Muscle layer of duodenum (tissue), 2 donors: ENCODE results near the gene MYPOP.

Experiments used
- H3K27ac ChIP-seq: one replicate; pipeline ENCODE4 v1.7.0; 2013; ENCODE audit warnings: mild to moderate bottlenecking, low read length
- H3K27me3 ChIP-seq: one replicate; pipeline ENCODE4 v1.7.0; 2013; ENCODE audit warnings: low read depth, mild to moderate bottlenecking, control low read depth, low read length
- H3K36me3 ChIP-seq, 2 donors: one replicate each; pipeline ENCODE4 v1.7.0; 2013; ENCODE audit warnings: low read length in 2 of 2, control low read depth in 1 of 2, mild to moderate bottlenecking in 1 of 2; ENCODE audit not compliant: insufficient read depth in 2 of 2, control insufficient read depth in 1 of 2
- H3K4me1 ChIP-seq, 2 donors: one replicate each; pipeline ENCODE4 v1.7.0; 2013; ENCODE audit warnings: low read length in 2 of 2, mild to moderate bottlenecking in 2 of 2, control low read depth in 1 of 2, moderate library complexity in 1 of 2; ENCODE audit not compliant: insufficient read depth in 2 of 2, control insufficient read depth in 1 of 2
- H3K4me3 ChIP-seq, 2 donors: one replicate each; pipeline ENCODE4 v1.7.0; 2013; ENCODE audit warnings: low read length in 2 of 2, low read depth in 1 of 2, mild to moderate bottlenecking in 1 of 2
- H3K9me3 ChIP-seq, 2 donors: one replicate each; pipeline ENCODE4 v1.7.0; 2013; ENCODE audit warnings: low read length in 2 of 2, control low read depth in 1 of 2, mild to moderate bottlenecking in 1 of 2; ENCODE audit not compliant: control insufficient read depth in 1 of 2
- donor health status: healthy.

The MYPOP gene, protein sequence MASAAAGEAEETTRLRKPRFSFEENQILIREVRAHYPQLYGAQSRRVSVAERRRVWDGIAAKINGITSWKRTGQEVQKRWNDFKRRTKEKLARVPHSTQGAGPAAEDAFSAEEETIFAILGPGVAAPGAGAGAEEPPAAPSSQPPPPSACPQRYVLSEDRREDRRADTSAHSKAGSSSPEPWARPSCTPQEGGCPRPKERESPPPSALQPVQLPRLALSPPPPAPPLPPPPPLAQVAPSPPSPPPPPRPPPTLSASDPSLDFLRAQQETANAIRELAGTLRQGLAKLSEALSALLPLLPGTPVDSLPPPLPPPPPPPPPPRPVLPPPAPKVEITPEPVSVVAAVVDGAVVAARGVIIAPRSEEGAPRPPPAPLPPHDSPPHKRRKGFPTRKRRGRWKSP

DNA sequence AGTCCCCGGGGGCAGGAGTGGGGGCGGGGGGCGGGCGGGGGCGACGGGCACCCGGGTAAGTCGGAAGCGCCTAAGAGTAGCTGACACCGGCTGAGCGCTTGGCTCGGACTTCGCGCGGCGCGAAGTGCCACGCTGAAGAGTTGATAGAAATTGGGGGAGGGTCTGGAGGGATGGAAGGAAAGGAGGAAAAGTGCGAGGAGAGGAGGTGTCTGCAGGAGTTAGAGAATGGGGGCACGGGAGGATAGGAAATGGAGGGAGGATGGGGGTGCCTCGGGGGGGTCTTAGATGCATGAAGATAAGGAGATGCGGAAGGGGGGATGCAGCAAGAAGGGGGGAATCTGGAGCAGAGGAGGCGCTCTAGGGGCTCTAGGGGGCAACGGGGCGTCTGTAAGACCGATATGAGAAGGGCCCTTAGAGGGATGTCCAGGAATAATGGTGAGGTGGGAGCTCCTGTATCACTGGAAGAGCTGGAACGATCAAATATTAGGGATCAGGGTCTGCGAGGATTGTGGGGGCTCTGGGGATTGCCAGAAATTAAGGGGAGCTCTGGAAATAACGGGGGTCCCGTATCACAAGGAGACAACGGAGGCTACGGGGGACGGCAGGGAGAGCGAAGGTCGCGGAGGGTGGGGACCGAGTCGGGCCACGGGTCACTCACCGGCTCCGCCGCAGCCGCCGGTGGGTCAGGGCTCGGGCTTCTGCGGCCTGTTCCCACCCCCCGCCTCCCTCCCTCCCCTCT lies at the start of gene MYPOP:
Gene MYPOP, minus strand, starts transcription at position 702 of the 739 bp plus-strand sequence. CDS start 840 bp downstream, outside the sequence.
- no peaks in the 10 kb centered on the region for H3K9me3 ChIP-seq
- H3K27me3 ChIP-seq = no peaks in the 10 kb centered on the region
- H3K36me3 ChIP-seq = peaks cover 4 to 18% of the 10 kb centered on the region in 2 donors
- H3K4me3 ChIP-seq = peak within 1 kb of the TSS; percentile 80 to 94
- H3K4me1 ChIP-seq = peaks cover 0 to 25% of the 10 kb centered on the region in 2 donors
- H3K27ac ChIP-seq = peak within 1 kb of the TSS; percentile 56

DNA sequence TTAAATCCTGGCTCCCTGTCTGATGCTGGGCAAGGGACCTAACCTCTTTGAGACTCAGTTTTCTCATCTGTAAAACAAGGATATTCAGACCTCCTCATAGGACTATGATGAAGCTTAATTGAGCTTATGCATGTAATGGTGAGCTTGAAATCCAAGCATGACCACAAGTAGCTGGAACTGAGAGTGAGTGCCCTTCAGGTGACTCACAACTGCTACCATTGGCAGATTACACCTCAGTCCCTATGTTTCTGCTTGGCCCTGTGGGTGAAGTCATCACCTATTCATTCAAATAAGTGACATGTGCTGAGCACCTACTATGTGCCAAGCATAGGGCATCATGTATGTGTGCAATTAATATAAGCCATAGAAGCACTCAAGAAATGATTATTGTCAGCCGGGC lies 45.5 kb upstream of the MYPOP start:
- no peak overlapping the region for H3K27ac ChIP-seq
- no peak overlapping the region for H3K4me3 ChIP-seq
- no peaks in the 10 kb centered on the region for H3K36me3 ChIP-seq
- peaks cover 0 to 3% of the 10 kb centered on the region in 2 donors for H3K4me1 ChIP-seq
- H3K9me3 ChIP-seq = no peaks in the 10 kb centered on the region
- peaks cover 4% of the 10 kb centered on the region for H3K27me3 ChIP-seq

DNA sequence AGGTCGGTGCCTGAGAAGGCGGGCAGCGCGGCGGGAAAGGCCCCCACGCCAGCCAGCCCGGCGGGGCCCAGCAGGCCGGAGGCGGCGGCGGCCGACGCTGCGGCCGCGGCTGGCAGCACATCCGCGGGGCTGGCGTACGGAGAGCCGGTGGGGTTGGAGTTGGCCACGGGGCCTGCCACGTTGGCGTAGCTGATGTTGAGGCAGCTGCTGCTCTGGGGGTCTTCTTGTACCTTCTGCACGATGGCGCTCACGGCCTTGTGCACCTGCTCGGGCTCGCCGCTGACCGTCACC lies 38.0 kb upstream of the MYPOP start:
- Histone ChIP-seq H3K9me3 (peaks cover 0 to 2% of the 10 kb centered on the region in 2 donors), H3K36me3 (no peaks in the 10 kb centered on the region), H3K27me3 (peaks cover 14% of the 10 kb centered on the region), H3K4me1 (no peaks in the 10 kb centered on the region), H3K4me3 (no peak overlapping the region), H3K27ac (no peak overlapping the region)

DNA sequence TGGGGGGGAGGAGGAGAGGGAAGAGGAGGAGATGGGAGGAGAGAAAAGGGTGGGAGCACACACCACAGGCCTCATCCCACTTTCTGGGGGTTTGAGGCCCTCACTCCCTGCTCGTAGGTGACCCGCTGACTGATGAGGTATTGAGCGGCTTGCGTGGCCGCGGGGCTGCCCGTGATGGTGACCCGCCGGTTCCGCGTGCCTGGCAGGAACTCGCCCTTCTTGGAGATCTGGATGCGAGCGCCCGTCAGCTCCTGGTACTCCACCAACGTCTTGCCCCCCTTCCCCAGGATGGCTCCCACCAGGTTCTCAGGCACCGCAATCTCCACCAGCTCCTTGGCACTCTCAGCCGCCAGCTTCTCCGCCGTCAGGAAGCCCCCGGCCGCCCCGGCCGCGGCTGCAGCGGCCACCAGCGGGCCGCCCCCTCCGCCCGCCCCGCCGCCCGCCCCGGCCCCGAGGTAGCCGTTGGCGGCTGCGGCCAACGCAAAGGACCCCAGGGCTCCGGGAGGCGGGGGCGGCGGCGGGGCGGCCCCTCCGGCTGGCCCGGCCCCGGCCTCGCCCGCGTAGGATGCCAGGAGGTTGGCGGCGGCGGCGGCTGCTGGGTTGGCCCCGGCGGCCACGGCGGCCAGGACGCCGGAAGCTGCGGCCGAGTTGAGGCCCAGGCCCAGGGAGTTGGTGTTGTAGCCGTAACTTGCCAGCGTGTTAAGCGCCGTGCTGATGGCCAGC lies 37.5 kb upstream of the MYPOP start:
- Histone ChIP-seq H3K27me3 (peaks cover 18% of the 10 kb centered on the region), H3K36me3 (no peaks in the 10 kb centered on the region), H3K4me3 (no peak overlapping the region), H3K4me1 (no peaks in the 10 kb centered on the region), H3K27ac (no peak overlapping the region), H3K9me3 (peaks cover 0 to 2% of the 10 kb centered on the region in 2 donors)

DNA sequence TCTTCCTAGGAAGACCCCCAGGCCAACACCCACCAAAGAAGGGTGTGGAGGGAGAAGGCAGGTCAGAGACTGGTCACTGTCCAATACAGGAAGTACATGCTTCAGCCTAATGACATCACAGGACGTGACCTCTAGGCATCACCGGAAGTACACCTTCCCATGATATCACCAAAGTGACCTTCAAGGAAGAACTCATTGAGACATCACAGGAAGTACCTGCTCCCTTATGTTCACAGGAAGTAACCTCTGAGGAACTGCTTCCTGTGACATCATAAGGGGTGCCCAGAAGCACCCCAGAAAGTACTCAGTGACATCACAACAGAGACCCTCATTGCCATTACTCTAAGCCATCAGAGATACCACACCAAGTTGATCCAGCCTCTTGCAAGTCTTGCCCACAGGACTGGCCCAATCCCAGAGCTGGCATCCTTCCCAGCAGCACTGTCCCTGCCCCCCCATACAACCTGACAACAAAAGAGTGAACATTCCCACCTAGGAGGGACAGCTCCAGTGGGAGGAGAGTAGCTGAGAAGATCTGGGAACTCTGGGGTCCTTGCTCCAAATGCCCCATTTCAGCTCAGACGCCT lies 36.4 kb upstream of the MYPOP start:
- Histone ChIP-seq H3K9me3 (peaks cover 0 to 2% of the 10 kb centered on the region in 2 donors), H3K4me1 (no peaks in the 10 kb centered on the region), H3K27me3 (peaks cover 18% of the 10 kb centered on the region), H3K4me3 (no peak overlapping the region), H3K36me3 (no peaks in the 10 kb centered on the region), H3K27ac (no peak overlapping the region)

DNA sequence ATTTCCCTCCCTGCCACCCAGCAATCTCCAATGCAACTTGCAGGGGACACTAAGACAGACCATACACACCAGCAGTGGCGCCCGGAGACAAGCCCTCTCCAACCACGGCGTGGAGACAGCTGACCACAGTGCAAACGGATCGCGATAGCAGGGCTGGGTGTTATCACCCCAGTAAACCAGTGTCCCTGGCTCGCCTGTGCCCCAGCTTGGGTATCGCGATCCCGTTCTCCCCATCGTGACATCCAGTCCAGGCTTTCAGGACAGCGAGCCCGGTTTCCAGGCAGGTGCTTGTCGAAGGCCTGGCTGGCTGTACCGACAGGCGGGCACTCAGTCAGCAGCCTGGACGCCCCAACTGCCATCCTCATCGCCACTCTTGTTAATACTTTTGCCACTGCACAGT lies 32.9 kb upstream of the MYPOP start:
- Histone ChIP-seq H3K27ac (no peak overlapping the region), H3K36me3 (no peaks in the 10 kb centered on the region), H3K9me3 (peaks cover 0 to 2% of the 10 kb centered on the region in 2 donors), H3K4me1 (no peaks in the 10 kb centered on the region), H3K4me3 (no peak overlapping the region), H3K27me3 (peaks cover 18% of the 10 kb centered on the region)

DNA sequence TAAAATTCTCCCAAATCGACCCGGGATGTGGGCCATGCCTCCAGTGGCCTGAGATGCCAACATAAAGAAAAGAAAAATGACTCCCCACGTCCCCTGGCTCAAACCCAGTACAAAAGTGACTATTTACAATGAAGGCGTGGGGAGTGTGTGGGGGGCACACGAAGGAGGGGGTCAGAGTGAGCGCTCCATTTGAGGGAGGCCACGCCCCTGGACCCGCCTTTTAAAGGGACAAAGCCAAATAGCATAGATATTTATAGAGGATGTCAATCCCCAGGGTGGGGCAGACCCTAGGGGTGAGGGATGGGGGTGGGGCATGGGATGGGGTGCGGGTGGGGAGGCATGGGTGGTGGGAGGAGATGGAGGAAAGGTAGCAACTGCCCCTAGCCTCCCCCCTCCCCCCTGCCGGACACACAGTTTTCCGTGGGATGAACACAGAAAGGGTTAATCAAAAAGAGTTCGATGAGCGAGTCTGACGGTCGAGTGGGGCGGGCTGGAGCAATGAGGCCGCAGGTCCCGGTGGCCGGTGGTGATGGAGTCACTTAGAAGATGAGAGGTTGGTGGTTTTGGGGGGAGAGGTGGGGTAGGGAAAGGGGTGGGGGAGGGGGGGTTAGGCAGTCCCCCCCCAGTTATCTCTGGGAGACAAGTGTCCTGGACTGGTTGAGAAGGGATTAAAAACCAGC lies 32.3 kb upstream of the MYPOP start:
- Histone ChIP-seq H3K9me3 (peaks cover 0 to 2% of the 10 kb centered on the region in 2 donors), H3K4me1 (no peaks in the 10 kb centered on the region), H3K36me3 (no peaks in the 10 kb centered on the region), H3K4me3 (no peak overlapping the region), H3K27me3 (peaks cover 17% of the 10 kb centered on the region), H3K27ac (no peak overlapping the region)

DNA sequence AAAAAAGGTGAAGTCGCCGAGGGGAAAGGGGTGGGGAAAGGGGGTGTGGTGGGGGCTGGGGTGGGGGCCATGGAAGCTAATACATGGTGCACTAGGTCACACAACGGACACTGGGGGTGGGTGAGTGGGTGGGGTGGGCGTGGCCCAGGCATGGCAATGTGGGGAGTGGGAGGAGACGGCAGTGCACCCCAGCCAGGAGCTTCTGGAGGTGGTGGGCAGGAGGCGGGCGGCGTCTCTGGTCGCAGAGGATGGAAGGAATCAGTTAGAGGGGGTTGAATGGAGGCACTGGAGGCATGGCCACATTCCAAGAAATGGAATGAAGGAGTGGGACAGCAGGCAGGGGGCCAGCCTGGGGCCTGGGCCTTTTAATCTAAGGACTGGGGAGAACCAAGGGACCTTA lies 31.3 kb upstream of the MYPOP start:
- Histone ChIP-seq H3K27me3 (peaks cover 9% of the 10 kb centered on the region), H3K36me3 (no peaks in the 10 kb centered on the region), H3K4me1 (no peaks in the 10 kb centered on the region), H3K27ac (no peak overlapping the region), H3K4me3 (no peak overlapping the region), H3K9me3 (peaks cover 0 to 2% of the 10 kb centered on the region in 2 donors)

DNA sequence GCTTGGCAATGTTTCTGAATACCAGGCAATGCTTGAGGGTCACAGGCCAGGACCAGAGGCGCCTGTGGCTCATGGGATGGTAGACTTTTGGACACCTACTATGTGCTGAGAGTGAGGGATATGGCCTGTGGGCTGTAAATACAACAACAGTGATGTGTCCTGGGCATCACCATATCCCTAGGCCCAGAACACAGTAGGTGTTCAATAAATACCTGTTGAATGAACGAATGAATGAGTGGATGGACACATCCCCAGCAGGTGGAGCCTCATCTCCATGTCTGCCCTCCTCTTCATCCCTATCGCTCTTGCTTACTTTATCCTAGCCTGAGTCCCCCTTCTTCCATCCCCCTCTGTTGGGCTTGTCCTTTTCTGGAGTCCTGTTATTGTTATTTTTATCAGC lies 28.6 kb upstream of the MYPOP start:
- no peak overlapping the region for H3K27ac ChIP-seq
- no peaks in the 10 kb centered on the region for H3K36me3 ChIP-seq
- H3K4me1 ChIP-seq = peaks cover 0 to 3% of the 10 kb centered on the region in 2 donors
- H3K27me3 ChIP-seq = peaks cover 9% of the 10 kb centered on the region
- H3K4me3 ChIP-seq = no peak overlapping the region
- H3K9me3 ChIP-seq = no peaks in the 10 kb centered on the region

DNA sequence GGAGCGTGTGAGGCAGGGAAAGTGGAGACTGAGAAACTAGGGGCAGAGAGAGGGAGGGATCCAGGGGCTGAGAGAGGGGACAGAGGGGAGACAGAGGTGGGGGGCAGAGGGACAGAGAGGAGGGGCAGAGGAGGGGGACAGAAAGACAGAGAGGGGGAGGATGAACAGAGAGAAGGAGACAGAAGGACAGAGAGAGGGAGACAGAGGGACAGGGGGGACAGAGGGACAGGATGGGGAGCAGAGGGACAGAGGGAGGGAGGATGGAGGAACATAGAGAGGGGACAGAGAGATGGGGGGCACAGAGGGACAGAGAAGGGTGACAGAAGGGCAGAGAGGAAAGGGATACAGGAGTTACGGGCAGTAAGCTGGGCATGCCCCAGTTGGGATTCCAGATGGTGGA lies 26.8 kb upstream of the MYPOP start:
- no peaks in the 10 kb centered on the region for H3K9me3 ChIP-seq
- no peaks in the 10 kb centered on the region for H3K27me3 ChIP-seq
- no peak overlapping the region for H3K4me3 ChIP-seq
- no peaks in the 10 kb centered on the region for H3K36me3 ChIP-seq
- peaks cover 0 to 3% of the 10 kb centered on the region in 2 donors for H3K4me1 ChIP-seq
- no peak overlapping the region for H3K27ac ChIP-seq
